RCC 7860 (cell line): ENCODE measurements around the gene CDPF1.
"Not testable (repeated sequence)": the region's sequence is repeated elsewhere in the genome, so short reads cannot be mapped to it uniquely, and the experiment has no call there.

ENCODE experiments used
- DNase-seq: peaks from one replicate; pipeline ENCODE4 v3.0.0-alpha.2; 2015; ENCODE audit warnings: low spot score
- FAIRE-seq: peaks from 2 replicates; lab custom pipeline; 2012; peaks lifted over from hg19 to GRCh38; lab: Jason Lieb, UNC

Gene CDPF1

DNA sequence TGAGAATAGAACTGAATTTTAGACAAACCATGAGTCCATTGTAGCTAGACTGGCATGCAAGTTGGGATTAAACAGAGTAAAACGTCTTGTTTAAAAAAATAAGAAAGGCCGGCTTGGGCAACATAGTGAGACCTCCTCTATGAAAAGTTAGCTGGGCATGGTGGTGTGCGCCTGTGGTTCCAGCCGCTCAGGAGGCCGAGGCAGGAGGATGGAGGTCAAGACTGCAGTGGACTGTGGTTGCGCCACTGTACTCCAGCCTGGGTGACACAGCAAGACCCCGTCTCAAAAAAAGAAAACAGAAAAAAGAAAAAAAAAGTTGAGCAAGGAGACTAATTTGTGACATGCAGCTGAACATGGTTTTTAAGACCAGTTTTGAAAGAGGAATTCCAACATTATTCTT, 23.5 kb downstream of the CDPF1 start:
- FAIRE-seq: no peak

DNA sequence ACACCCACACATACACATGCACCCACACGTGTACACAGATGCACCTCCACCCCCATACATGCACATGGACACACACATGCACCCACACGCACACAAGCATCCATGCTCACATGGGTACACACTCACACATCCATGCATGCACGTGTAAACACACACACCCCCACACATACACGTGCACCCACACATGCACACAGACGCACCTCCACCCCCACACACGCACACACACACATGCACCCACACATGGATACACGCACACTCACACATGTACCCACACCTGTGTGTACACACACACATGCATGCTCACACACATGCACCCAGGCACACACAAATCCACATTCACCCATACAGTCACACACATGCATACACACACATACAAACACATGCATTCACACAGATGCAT, 24.5 kb downstream of the CDPF1 start:
- DNase-seq (no peak), FAIRE-seq (no peak)

More for the DNA sequence above, 23.5 kb downstream of the CDPF1 start:
- no peak for DNase-seq

DNA sequence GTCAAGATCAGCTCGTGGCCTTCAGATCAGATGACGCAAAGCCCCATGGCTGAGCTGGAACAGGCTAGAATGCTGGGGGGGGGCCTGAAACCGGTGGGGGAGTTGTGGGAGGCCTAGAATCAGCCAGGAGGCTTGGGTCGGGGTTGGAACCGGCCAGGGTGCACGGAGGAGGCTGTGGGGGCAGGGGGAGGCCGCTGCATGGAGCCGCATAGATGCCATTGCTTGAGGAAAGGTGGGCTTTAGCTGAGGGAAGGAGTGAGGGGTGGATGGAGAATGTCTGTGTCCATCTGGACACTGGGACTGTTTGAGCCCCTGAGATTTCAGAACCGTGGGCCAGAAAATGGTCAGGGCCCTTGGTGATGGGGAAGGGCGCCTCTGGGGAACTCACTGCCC, 25.2 kb downstream of the CDPF1 start:
- FAIRE-seq (no peak), DNase-seq (no peak)

DNA sequence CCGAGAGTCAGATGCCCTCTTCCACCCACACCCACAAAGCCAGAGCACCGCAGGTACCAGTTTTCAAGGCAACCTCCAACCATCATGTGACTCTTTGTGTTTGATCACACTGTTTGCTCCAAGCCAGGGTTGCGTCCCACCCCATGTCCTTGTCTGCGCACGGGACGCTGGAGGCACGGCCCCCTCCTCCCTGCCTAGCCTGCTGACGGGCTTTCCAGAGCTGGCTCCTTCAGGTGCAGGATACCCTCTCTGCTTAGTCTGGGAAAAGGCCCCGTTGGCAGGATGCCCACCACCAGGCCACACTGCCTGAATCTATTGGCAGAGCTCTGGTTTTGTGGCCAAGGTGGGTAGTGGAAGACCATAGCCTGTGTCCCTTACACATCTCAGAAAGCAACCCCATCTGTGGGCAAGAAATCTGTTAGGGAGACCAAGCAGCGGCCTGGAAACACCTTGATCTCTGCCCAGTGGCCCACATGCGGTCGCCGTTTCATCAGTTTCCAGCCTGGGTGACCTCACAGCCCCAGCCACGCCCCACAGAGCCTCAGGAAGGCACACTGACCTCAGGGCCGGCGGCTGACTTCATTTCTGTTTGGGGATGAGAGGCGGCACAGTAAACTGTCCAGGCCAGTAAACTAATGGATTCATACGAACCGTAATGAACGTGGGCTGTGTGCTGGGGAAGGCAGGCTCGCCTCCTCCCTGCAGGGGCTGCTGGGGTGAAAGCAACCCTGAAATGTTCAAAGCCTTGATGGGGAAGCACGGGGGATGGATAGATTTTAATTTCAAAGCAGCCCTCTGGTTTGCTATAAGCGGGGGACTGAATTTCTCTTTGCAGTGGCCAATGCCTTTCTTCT, 25.8 kb downstream of the CDPF1 start:
- FAIRE-seq: no peak
- DNase-seq: no peak

DNA sequence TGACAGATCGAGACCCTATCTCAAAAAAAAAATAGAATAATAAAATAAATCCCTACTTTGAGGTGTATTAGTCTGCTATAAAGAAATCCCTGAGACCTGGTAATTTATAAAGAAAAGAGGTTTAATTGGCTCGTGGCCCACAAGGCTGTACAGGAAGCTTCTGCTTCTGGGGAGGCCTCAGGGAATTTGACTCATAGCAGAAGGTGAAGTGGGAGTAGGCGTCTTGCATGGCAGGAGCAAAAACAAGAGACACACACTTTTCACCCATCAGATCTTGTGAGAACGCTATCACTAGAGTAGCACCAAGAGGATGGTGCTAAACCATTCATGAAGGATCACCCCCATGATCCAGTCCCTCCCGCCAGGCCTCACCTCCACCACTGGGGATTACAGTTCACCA, 29.2 kb downstream of the CDPF1 start:
- no peak for FAIRE-seq
- DNase-seq: no peak

DNA sequence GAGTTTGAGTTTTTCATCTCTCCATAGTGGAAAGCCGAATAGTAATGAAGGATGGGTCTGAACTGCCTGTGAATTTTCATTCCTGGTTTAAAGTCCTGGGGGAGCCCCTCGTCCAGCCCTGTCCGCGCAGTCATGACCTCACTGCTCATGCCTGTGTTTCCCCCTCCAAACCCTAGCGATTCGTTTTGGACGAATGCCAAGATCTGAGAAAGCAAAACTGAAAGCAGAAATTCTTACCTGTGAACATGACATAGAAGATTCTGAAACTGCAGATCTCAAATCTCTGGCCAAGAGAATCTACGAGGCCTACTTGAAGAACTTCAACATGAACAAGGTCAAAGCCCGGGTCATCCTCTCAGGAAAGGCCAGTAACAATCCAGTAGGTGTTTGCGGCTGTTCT, 30.5 kb downstream of the CDPF1 start:
- no peak for FAIRE-seq
- DNase-seq: no peak

DNA sequence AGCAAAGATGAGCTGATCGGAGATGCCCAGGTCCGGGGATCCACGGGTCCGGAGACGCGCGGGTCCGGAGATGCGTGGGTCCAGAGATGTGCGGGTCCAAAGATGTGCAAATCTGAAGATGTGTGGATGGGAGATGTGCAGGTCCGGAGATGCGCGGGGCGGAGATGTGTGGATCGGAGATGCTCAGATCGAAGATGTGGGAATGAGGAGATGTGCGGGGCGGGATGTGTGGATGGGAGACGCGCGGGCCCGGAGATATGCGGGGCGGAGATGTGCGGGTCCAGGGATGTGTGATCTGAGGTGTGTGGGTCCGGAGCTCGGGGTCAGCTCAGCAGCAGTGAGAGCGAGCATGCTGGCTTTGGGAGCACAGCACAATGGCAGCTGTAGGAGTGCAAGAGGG, 35.5 kb downstream of the CDPF1 start:
- FAIRE-seq: no peak
- no peak for DNase-seq

DNA sequence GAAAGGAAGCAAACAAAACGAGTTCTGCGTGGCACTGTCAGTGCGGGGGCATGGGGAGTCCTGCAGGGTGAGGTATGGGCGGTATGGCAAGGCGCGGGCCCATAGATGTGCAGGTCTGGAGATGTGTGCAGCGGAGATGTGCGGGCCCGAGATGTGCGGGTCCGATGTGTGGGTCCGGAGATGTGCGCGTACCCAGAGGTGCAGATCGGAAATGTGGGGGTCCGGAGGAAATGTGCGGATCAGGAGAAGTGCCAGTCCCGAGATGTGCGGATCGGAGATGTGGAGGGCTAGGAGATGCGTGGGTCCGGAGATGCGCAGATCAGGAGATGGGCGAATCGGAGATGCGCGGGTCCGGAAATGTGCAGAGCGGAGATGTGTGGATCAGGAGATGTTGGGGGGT, 35.9 kb downstream of the CDPF1 start:
- FAIRE-seq: no peak
- DNase-seq: no peak

DNA sequence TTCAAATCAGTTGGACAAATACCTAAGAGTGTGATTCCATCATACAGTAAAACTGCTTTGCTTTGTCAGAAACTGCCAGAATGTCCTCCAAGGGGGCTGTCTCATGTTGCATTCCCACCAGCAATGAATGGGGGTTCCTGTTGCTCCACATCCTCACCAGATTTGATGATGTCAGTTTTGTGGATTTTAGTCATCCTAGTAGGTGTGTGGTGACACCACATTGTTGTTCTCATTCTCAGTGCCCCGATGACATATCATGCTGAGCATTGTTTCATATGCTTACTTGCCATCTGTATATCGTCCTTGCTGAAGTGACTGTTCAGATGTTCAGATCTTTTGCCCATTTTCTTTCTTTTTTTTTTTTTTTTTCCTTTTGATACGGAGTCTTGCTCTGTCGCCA, 37.0 kb downstream of the CDPF1 start:
- FAIRE-seq (no peak), DNase-seq (no peak)

DNA sequence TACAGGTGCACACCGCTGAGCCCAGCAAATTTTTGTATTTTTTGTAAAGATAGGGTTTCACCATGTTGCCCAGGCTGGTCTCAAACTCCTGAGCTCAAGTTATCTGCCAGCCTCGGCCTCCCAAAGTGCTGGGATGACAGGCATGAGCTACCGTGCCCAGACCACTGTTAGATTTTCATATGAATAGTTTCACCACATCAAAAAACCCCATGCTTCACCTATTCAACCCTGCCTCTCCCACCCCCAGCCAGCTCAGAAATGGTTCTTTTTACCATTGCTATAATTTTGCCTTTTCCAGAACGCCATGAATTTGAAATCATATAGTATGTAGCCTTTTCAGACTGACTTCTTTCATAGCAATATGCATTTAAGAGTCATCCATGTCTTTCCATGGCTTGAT, 37.9 kb downstream of the CDPF1 start:
- FAIRE-seq (no peak), DNase-seq (no peak)

DNA sequence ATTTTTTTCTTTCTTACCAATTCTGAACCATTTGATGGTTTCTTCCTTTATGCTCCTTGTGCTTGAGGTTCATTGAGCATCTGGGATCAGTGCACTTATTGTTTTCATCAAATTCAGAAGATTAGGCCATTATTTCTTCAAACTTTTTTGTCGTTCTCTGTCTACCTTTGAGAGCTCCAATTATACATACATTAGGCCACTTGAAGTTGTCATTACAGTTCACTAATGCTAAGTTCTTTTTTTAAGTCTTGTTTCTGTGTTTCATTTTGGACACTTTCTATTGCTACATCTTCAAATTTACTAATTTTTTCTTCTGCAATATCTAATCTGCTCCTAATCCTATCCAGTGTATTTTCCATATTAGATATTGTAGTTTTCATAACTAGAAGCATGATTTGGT, 40.8 kb downstream of the CDPF1 start:
- DNase-seq (no peak), FAIRE-seq (no peak)

DNA sequence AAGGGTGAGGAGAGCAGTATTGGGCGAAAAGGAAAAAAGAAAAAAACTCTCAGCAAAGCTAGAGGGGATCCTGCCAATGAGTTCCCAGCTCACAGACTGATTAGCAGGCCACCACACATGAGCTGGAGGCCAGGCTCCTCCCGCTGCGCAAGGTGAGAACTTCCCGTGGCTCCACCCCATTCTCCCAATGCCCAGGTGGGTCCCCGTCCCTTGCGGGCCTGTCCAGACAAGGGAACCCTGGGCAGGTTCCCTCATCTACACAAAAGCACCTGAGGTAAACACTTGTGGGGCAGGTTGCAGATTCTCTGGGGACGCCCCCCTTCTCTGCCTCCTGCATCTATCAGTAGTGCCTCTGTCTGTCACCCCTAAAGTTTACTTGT, 46.5 kb downstream of the CDPF1 start:
- DNase-seq: no peak
- FAIRE-seq: no peak

DNA sequence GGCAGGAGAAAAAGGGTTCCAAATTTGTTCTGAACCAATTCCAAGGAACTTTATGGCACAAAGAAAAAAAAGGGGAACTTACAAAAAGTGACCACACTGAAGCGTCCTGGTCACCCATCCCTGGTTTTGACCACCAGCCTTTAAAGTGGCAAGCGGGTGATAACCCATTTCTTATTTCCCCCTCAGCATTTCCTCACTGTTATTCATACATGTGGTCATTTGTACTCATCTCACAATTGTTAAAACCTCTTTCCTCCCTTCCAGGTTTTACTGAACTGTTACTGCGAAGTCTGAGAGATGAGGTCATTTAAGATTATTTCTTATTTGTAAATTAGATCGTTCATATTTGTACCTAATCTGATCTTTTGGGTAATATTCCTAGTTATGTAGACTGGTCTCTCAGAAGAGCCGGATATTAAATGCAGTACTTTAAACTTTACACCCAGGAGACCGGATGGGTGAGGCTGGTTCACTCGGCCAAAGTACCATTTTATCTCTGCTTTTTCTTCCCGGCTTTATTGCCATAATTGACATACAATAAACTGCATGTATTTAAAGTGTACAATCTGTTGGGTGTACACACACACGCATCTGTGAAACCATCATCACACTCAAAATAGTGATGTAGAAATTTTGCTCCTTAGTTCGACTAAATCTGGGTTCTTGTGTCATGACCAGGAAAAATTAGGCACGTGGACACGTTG, 47.0 kb downstream of the CDPF1 start:
- DNase-seq: no peak
- FAIRE-seq: no peak

DNA sequence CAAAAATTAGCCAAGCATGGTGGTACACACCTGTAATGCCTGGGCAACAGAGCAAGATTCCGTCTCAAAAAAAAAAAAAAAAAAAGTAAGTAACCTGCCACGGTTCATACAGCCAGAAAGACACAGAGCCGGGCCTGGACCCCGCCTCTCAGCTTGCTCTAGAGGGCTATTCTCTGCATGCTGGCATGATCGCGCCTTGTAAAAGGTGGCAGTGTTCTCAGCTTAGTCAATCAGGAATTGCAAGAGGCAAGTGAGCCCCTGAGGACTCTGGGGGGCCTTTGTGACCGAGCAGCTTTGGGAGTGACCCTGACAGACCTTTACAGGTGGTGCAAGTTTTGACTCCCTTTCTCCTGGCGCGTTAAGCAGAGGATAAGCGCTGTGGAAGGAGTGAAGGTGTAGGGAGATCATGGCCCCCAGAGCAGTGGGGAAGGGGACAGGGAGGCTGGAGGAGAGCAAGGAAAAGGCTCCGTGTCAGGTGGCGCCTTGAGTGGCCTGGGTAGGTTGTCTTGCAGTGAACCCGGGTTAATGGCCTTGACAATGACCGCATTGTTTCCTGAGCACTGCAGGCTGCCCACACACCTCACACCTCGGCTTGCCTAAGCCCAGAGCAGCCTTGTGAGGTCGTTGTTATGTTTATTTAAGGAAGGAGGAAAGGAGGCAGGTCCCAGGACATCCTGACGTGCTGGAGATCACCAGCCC, 48.9 kb downstream of the CDPF1 start:
- FAIRE-seq (no peak), DNase-seq (no peak)

DNA sequence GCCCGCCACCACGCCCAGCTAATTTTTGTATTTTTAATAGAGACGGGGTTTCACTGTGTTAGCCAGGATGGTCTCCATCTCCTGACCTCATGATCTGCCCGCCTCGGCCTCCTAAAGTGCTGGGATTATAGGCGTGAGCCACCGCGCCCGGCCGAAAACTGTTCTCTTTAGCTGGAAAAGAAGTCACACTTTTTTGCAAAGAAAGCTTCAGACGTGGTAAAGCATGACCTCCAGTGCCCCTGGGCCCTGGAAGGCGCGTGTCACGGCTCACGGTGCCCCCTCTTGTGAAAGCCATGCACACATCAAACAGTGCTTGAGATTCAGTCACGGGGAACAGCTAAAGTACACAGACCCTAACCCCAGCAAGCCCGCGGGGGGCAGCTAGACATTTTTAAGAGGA, 51.3 kb downstream of the CDPF1 start:
- FAIRE-seq, DNase-seq: not testable (repeated sequence)

DNA sequence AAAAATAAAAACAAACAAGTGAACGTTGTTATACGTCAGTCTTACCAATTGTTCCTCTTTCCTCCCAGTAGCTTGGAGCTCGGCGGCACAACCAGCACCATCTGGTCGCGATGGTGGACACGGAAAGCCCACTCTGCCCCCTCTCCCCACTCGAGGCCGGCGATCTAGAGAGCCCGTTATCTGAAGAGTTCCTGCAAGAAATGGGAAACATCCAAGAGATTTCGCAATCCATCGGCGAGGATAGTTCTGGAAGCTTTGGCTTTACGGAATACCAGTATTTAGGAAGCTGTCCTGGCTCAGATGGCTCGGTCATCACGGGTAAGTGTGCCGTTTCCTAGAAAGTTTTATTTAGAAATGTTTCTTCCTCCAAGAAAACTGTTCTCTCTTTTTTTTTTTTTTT, 51.8 kb downstream of the CDPF1 start:
- no peak for FAIRE-seq
- DNase-seq: no peak

DNA sequence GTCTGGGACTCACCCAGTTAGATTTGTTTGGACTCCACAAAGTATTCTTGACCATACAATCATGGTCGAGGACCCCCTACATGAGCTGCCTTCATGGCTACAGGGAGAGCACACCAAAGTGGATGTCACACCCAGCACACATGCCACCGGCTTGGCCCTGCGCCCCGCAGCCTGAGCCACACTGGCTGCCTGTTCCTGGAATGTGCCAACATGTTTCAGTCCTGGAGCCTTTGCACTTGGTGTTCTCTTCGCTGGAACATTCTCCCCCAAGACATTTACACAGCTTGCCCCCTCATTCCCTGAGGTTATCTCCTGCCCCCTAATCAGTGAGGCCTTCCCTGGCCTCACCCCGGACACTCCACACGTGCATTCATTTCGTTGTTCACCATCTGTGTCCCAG, 53.8 kb downstream of the CDPF1 start:
- no peak for FAIRE-seq
- DNase-seq: no peak

DNA sequence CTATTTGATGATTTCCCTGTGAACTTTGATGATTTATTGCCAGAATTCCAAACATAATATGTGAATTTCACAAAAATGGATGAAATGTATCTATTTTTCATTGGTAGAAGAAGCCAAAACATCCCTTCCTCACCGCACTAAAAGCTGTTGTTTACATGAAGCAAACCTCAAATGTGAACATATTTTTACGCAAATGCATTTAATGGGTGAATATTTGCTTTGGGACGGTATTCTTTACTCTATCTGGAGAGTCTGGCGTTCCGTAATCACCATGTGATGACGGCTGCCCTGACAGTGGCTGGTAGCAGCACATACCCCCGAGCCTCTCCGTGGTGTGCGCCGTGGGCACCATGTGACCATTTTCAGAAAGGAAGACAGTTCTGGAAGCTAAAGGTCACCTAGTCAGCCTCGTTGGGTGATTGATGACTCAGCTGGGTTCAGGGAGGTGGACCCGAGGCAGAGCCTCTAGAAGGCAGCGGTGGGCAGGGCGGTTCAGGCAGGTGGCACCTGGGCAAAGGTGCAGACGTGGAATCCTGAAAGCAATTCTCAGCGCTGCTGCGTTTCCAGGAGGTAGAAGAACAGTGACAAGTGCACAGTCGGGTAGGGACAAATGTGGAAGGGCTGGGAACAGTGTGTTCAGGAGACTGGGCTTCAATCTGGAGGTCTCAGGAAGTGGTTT, 54.5 kb downstream of the CDPF1 start:
- FAIRE-seq: no peak
- DNase-seq: no peak
